ENCODE results near the gene SULT1A2.
"Not testable (repeated sequence)": the region's sequence is repeated elsewhere in the genome, so short reads cannot be mapped to it uniquely, and the experiment has no call there.

SULT1A2 gene
- 0.56 reads per million for total RNA-seq

GRCh38 chr16:28596840-28597691, at the start of gene SULT1A2:
SULT1A2 (minus strand) TSS chr16:28597050; CDS start chr16:28595930, 1,120 bp downstream.
- no peak for DNase-seq

GRCh38 chr16:28639959-28640358, 43.1 kb upstream of the SULT1A2 start:
- DNase-seq, result not testable (repeated sequence)

GRCh38 chr16:28638359-28638758, 41.5 kb upstream of the SULT1A2 start:
- not testable (repeated sequence) for DNase-seq

GRCh38 chr16:28637765-28638164, 40.9 kb upstream of the SULT1A2 start, which contains the start of gene NPIPB8:
NPIPB8 (plus strand) TSS chr16:28638065; CDS start chr16:28638361, 296 bp downstream.
- DNase-seq, result not testable (repeated sequence)

- DNase-seq, result not testable (repeated sequence)
Measured at GRCh38 chr16:28636093-28636823, 39.4 kb upstream of the SULT1A2 start.

- DNase-seq, result not testable (repeated sequence)
Measured at GRCh38 chr16:28630905-28631304, 34.1 kb upstream of the SULT1A2 start.

DNA sequence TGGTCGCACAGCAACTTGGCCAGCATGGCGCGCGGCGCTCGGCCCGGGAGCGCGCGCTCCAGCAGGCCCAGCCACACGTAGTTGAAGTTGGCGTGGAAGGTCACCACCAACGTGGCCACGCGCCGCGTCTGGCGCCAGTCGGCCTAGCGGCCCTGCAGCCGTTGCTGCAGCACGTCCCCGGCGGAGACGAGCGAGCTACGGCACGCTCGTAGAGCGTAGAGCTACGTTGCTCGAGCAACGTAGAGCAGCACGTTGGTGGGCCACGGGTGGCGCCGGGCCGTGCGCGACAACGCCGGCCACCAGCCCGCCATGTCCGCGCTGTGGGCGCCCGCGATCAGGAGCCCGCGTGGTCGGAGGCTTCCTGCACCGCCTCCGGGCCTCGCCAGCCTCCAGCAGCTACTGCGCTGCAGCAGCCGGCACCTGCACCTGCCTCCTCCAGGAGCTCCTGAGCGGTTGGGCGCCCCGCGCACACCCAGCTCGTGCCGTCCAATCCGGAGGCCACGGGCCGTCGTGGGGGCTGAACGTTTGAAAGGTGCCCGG, 26.4 kb upstream of the SULT1A2 start:
- DNase-seq, result peak; percentile 52

GRCh38 chr16:28622532-28623171, 25.8 kb upstream of the SULT1A2 start:
- not testable (repeated sequence) for DNase-seq

DNA sequence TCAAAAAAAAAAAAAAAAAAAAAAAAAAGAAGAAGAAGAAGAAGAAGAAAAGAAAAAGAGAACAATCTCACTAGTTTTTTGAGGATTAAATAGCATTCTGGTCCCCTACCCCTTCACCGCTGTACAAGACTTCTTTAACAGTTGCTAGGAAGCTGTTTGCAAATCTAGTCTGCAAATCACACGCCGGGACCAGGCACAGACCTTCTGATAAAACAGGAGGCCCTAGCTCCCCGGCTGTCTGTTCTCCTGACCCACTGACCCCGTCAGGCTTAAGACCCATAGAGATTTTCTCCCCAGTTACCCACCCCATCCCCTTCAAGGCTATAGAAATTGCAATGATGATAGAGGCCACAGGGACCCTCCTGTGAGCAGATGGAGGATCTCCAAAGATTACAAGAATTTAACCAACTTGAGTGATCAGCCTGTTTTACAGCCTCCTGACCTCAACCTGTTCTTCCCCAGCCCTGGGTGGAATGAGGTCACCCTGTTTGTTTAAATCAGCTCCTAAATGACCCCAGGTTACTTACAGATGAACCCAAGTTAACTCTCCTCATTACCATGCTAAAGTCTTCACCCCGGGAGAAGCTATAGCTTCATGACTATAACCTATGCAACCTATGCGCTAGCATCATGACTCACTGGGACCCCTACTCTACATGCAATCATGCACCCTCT, 24.8 kb upstream of the SULT1A2 start:
- DNase-seq, result no peak

- DNase-seq, result not testable (repeated sequence)
Measured at GRCh38 chr16:28620316-28620715, 23.5 kb upstream of the SULT1A2 start.

GRCh38 chr16:28617874-28618273, 21.0 kb upstream of the SULT1A2 start:
- DNase-seq, result no peak

DNA sequence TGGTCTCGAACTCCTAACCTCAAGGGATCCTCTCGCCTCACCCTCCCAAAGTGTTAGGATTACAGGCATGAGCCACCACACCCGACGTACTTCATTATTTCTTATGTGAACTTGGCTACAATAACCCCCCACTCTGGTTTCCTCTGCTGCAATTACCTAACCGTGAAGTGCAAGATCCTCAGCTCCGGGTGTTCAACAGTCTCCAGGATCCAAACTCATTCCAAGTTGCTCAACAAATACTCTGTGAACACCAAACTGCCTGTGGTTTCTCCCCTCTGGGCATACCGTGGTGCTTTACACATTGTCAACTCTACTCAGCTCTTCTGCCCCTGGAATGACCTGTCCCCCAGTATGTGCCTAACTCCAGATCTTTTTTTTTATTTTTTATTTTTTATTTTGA, 19.8 kb upstream of the SULT1A2 start:
- no peak for DNase-seq

- not testable (repeated sequence) for DNase-seq
Measured at GRCh38 chr16:28616224-28616577, 19.4 kb upstream of the SULT1A2 start.

DNA sequence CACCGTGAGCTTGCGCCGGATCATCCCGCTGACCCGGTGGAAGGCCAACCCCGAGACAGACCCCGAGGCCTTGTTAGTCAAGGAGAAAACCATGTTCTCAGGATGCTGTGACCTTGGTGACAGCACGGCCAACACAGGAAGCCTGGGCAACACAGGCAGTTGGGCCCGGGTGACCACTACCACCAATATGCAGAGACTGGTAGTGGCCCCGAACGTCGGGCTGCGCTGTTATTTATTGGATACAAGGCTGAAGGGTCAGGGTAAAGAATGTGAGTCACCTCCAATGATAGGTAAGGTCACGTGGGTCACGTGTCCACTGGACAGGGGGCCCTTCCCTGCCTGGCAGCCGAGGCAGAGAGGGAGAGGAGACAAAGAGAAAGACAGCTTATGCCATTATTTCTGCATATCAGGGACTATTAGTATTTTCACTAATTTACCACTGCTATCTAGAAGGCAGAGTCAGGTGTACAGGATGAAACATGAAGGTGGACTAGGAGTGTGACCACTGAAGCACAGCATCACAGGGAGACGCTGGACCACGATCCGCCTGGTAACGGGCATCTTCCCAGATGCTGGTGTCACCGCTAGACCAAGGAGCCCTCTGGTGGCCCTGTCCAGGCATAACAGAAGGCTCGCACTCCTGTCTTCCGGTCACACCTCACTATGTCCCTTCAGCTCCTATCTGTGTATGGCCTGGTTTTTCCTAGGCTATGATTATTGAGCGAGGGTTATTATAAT, 18.8 kb upstream of the SULT1A2 start:
- not testable (repeated sequence) for DNase-seq

DNA sequence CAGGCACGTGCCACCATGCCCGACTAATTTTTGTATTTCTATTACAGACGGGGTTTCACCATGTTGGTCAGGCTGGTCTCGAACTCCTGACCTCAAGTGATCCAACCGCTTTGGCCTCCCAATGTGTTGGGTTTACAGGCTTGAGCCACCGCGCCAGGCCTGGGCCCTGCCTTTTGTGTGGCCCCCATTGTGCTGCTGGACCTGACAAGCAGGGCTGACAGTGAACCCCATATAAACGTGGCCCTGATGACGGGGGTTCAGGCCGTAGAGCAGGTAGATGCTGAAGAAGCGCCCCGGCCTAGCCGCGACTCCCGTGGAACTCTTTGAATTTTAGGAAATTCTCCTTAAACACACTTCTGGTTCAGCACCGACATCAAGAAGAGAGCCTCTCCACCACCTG, 17.7 kb upstream of the SULT1A2 start:
- DNase-seq, result not testable (repeated sequence)

DNA sequence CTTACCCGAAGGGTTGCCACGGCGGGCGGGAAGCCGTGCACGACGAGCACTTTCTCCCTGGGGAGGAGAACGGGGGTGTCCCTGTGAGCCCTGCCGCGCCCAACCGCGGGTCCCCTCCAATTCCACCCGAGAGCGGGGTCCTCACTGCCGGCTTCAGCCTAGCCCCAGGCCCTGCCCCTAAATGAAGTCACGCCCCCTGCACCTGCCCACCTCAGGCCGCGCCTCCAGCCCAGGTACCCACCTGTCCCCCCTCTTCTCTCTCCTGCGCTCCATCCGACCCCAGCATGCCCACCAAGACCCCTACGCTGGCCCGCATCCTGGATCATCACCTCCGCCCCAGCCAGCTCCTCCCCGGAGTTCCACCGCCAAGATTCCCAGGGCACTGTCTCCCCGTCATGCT, 17.1 kb upstream of the SULT1A2 start:
- DNase-seq, result not testable (repeated sequence)

GRCh38 chr16:28612359-28613280, 15.8 kb upstream of the SULT1A2 start:
- not testable (repeated sequence) for DNase-seq

- DNase-seq, result no peak
Measured at GRCh38 chr16:28610595-28611191, 13.8 kb upstream of the SULT1A2 start.

GRCh38 chr16:28609631-28610594, 13.1 kb upstream of the SULT1A2 start, which contains the start of gene SULT1A1:
SULT1A1 (minus strand) TSS chr16:28610044; CDS start chr16:28608855, 1,189 bp downstream.
- DNase-seq, result no peak

All from effector CD4-positive, alpha-beta T cell (primary cell).